WTC11 (cell line): Measurements from ENCODE around the gene FREY1. TPM values are rescaled to one million over a fixed set of nuclear protein-coding genes. Genes with fewer than 3 reads are reported as not detected.

Source experiments
- ATAC-seq: fragments of 200-7000 bp; cut with Tn5 transposase; 2 replicates; pipeline ENCODE4 v1.10.0; 2021; ENCODE audit warnings: mild to moderate bottlenecking, moderate library complexity
- CTCF ChIA-PET: fragments of 300-600 bp; sonication (Branson Sonifier 250); formaldehyde crosslinking; loops from one replicate; lab custom pipeline; 2021; ENCODE audit warnings: antibody characterized with exemption; lab: Charles Lee
- POLR2A ChIA-PET: fragments of 350-600 bp; sonication (Branson Sonifier 250); formaldehyde crosslinking; loops from one replicate; lab custom pipeline; 2021; ENCODE audit warnings: antibody characterized with exemption; lab: Charles Lee
- DNase-seq: peaks from one replicate; pipeline ENCODE4 v3.0.0; 2021; ENCODE audit warnings: low spot score
- H3K27ac Mint-ChIP-seq: 2 replicates; pipeline ENCODE4 v1.8.0; 2021; ENCODE audit warnings: mixed read lengths
- H3K27me3 Mint-ChIP-seq: 2 replicates; pipeline ENCODE4 v1.8.0; 2021; ENCODE audit warnings: low read depth, mild to moderate bottlenecking, moderate library complexity, mixed read lengths
- H3K36me3 Mint-ChIP-seq: 2 replicates; pipeline ENCODE4 v1.8.0; 2021; ENCODE audit warnings: mixed read lengths
- H3K4me1 Mint-ChIP-seq: 2 replicates; pipeline ENCODE4 v1.8.0; 2022; ENCODE audit warnings: mixed read lengths
- H3K4me3 Mint-ChIP-seq: 2 replicates; pipeline ENCODE4 v1.8.0; 2021; ENCODE audit warnings: mild to moderate bottlenecking, moderate library complexity, mixed read lengths
- H3K9me3 Mint-ChIP-seq: 2 replicates; pipeline ENCODE4 v1.8.0; 2021; ENCODE audit warnings: mixed read lengths
- CREB1 ChIP-seq: sonication (generic); formaldehyde crosslinking; IDR thresholded peaks from 2 replicates; pipeline ENCODE4 v1.8.0; 2023; ENCODE audit warnings: mild to moderate bottlenecking, missing genetic modification reagents
- CREM ChIP-seq: sonication (generic); formaldehyde crosslinking; IDR thresholded peaks from 2 replicates; pipeline ENCODE4 v1.8.1; 2022; ENCODE audit warnings: mild to moderate bottlenecking, missing genetic modification reagents, moderate library complexity
- ETV6 ChIP-seq: sonication (generic); formaldehyde crosslinking; IDR thresholded peaks from 2 replicates; pipeline ENCODE4 v1.8.1; 2022; ENCODE audit warnings: mild to moderate bottlenecking, missing genetic modification reagents
- FOXJ3 ChIP-seq: sonication (generic); formaldehyde crosslinking; IDR thresholded peaks from 2 replicates; pipeline ENCODE4 v1.9.0; 2021; ENCODE audit warnings: missing genetic modification reagents, mild to moderate bottlenecking, borderline replicate concordance
- KAT7 ChIP-seq: sonication (generic); formaldehyde crosslinking; IDR thresholded peaks from 2 replicates; pipeline ENCODE4 v1.8.1; 2023; ENCODE audit warnings: missing genetic modification reagents, mild to moderate bottlenecking, borderline replicate concordance
- MXD4 ChIP-seq: fragments of 250-450 bp; sonication (Bioruptor Pico); IDR thresholded peaks from 2 replicates; pipeline ENCODE4 v1.8.0; 2021; ENCODE audit warnings: mild to moderate bottlenecking, moderate library complexity, borderline replicate concordance
- TEAD4 ChIP-seq: sonication (generic); formaldehyde crosslinking; IDR thresholded peaks from 2 replicates; pipeline ENCODE4 v1.8.0; 2022; ENCODE audit warnings: mild to moderate bottlenecking, missing genetic modification reagents
- ZNF138 ChIP-seq: sonication (generic); formaldehyde crosslinking; conservative IDR thresholded peaks from 2 replicates; pipeline ENCODE4 v1.8.1; 2022; ENCODE audit warnings: mild to moderate bottlenecking, moderate library complexity, missing genetic modification reagents
- ZNF317 ChIP-seq: sonication (generic); formaldehyde crosslinking; IDR thresholded peaks from 2 replicates; pipeline ENCODE4 v1.8.1; 2023; ENCODE audit warnings: low read depth, mild to moderate bottlenecking, moderate library complexity, missing genetic modification reagents, borderline replicate concordance
- ZNF423 ChIP-seq: fragments of 250-450 bp; sonication (Bioruptor Pico); IDR thresholded peaks from 2 replicates; pipeline ENCODE4 v2.1.2; 2022; ENCODE audit warnings: mild to moderate bottlenecking, moderate library complexity
- total RNA-seq: library from RNA; stranded (reverse); gene quantifications from 3 replicates; pipeline ENCODE4 v1.2.3, GENCODE V29; 2021
- TF ChIP-seq, protein P1 (sequence below): fragments of 200-600 bp; IDR thresholded peaks from 2 replicates; pipeline ENCODE4 v1.8.0; 2022; ENCODE audit warnings: antibody characterized with exemption
- TF ChIP-seq, protein P2 (sequence below): sonication (generic); formaldehyde crosslinking; IDR thresholded peaks from 2 replicates; pipeline ENCODE4 v1.8.1; 2022; ENCODE audit warnings: missing genetic modification reagents, borderline replicate concordance
- TF ChIP-seq, protein P3 (sequence below): sonication (generic); formaldehyde crosslinking; IDR thresholded peaks from 2 replicates; pipeline ENCODE4 v1.8.0; 2023; ENCODE audit warnings: missing genetic modification reagents
- TF ChIP-seq, protein P4 (sequence below): sonication (generic); formaldehyde crosslinking; IDR thresholded peaks from 2 replicates; pipeline ENCODE4 v1.8.0; 2022; ENCODE audit warnings: mild to moderate bottlenecking, missing genetic modification reagents
- TF ChIP-seq, protein P5 (sequence below): sonication (generic); formaldehyde crosslinking; IDR thresholded peaks from 2 replicates; pipeline ENCODE4 v1.8.1; 2023; ENCODE audit warnings: mild to moderate bottlenecking, missing genetic modification reagents, moderate library complexity
- TF ChIP-seq, protein P6 (sequence below): sonication (generic); formaldehyde crosslinking; IDR thresholded peaks from 2 replicates; pipeline ENCODE4 v1.8.1; 2023; ENCODE audit warnings: mild to moderate bottlenecking, missing genetic modification reagents, borderline replicate concordance
- TF ChIP-seq, protein P7 (sequence below): sonication (generic); formaldehyde crosslinking; IDR thresholded peaks from 2 replicates; pipeline ENCODE4 v1.8.0; 2023; ENCODE audit warnings: mild to moderate bottlenecking, missing genetic modification reagents
- TF ChIP-seq, protein P8 (sequence below): sonication (generic); formaldehyde crosslinking; conservative IDR thresholded peaks from 2 replicates; pipeline ENCODE4 v1.8.1; 2022; ENCODE audit warnings: mild to moderate bottlenecking, missing genetic modification reagents

Gene FREY1
- total RNA-seq, 1 experiment from 2014 or later = 2.1 TPM

DNA sequence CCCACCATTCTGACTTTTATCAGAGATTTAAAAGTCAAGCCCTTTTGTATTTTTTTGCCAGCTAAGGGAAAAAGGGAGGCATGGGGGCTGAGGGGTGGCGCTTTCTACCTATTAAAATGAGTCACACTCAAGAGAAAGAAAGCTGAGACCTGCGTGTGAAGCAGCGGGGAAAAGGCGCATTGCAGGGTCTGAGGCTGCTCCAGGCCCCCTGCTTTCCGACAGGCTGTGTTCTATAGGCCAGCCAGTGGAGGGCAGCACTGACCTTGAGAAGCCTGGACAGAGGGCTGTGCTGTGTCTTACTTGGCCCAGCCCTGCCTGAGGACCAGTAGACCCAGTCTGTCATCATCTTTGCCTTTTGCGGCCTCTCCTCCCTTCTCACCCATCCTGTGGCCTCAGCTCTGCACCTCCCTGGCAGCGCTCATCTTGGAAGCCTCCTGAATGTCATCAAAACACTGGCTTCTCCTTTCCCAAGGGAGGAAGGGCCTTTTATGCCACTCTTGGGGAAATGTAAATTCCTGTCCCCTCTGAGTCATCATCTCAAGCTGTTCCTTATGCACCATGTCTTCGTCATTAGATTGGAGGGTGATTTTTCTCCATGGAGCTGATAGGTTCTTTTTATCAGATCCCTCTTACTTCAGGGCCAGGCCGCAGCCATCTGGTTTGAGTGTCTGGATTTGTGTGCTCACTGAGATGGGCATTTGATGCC, 34.3 kb downstream of the FREY1 start:
- peak; percentile 87 for DNase-seq
- TF ChIP-seq, protein P1, sequence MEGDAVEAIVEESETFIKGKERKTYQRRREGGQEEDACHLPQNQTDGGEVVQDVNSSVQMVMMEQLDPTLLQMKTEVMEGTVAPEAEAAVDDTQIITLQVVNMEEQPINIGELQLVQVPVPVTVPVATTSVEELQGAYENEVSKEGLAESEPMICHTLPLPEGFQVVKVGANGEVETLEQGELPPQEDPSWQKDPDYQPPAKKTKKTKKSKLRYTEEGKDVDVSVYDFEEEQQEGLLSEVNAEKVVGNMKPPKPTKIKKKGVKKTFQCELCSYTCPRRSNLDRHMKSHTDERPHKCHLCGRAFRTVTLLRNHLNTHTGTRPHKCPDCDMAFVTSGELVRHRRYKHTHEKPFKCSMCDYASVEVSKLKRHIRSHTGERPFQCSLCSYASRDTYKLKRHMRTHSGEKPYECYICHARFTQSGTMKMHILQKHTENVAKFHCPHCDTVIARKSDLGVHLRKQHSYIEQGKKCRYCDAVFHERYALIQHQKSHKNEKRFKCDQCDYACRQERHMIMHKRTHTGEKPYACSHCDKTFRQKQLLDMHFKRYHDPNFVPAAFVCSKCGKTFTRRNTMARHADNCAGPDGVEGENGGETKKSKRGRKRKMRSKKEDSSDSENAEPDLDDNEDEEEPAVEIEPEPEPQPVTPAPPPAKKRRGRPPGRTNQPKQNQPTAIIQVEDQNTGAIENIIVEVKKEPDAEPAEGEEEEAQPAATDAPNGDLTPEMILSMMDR = peak; percentile 68
- TF ChIP-seq ZNF317 = no peak
- TF ChIP-seq, all 79 proteins: peak for 1
- POLR2A ChIA-PET = interaction anchor here (1.0 to 1.3 kb wide), 3 partner anchors 24 to 111 kb away, joined by 3 to 4 read pairs (median 3); partner anchors contain the start of gene LARGE2
- Mint-ChIP-seq H3K9me3 (no peaks in the 10 kb centered on the region), H3K4me1 (peaks cover 27% of the 10 kb centered on the region), H3K27ac (no peak overlapping the region), H3K4me3 (no peak overlapping the region), H3K36me3 (peaks cover 8% of the 10 kb centered on the region; the same call in 1 of the 2 replicates), H3K27me3 (no peaks in the 10 kb centered on the region)
- CTCF ChIA-PET = interaction anchor here (0.6 to 4.2 kb wide), 42 partner anchors 9 to 502 kb away, joined by 3 to 48 read pairs (median 4); partner anchors contain the start of genes CRY2, LARGE2 and PEX16
- ATAC-seq = peak; percentile 100

DNA sequence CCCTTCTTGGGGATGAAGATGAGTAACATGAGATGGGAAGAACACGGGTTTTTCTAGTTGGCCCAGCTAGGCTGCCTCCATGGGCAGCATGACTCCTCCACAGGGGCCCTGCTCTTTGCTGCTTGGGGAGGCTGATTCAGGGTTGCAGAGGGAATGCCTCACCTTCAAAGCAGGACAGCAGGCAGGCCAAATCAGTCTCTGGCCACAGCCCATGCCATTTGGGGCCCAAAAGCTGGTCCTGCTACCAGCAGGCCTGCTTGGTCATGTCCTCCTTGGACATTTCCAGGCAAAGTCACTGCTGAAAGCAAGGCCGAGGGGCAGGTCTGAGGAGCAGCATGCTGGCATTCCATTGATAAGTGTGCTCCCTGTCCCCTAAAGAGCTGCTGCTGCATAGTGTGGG, 35.4 kb downstream of the FREY1 start:
- H3K4me1 Mint-ChIP-seq = peaks cover 23% of the 10 kb centered on the region
- no peak for TF ChIP-seq KAT7 (CRISPR knock-in tag)
- TF ChIP-seq, protein P2, sequence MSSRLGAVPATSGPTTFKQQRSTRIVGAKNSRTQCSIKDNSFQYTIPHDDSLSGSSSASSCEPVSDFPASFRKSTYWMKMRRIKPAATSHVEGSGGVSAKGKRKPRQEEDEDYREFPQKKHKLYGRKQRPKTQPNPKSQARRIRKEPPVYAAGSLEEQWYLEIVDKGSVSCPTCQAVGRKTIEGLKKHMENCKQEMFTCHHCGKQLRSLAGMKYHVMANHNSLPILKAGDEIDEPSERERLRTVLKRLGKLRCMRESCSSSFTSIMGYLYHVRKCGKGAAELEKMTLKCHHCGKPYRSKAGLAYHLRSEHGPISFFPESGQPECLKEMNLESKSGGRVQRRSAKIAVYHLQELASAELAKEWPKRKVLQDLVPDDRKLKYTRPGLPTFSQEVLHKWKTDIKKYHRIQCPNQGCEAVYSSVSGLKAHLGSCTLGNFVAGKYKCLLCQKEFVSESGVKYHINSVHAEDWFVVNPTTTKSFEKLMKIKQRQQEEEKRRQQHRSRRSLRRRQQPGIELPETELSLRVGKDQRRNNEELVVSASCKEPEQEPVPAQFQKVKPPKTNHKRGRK = no peak
- TF ChIP-seq, protein P3, sequence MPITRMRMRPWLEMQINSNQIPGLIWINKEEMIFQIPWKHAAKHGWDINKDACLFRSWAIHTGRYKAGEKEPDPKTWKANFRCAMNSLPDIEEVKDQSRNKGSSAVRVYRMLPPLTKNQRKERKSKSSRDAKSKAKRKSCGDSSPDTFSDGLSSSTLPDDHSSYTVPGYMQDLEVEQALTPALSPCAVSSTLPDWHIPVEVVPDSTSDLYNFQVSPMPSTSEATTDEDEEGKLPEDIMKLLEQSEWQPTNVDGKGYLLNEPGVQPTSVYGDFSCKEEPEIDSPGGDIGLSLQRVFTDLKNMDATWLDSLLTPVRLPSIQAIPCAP (CRISPR knock-in tag) = no peak
- TF ChIP-seq TEAD4 = no peak
- TF ChIP-seq CREB1 (CRISPR knock-in tag) = no peak
- TF ChIP-seq, protein P4, sequence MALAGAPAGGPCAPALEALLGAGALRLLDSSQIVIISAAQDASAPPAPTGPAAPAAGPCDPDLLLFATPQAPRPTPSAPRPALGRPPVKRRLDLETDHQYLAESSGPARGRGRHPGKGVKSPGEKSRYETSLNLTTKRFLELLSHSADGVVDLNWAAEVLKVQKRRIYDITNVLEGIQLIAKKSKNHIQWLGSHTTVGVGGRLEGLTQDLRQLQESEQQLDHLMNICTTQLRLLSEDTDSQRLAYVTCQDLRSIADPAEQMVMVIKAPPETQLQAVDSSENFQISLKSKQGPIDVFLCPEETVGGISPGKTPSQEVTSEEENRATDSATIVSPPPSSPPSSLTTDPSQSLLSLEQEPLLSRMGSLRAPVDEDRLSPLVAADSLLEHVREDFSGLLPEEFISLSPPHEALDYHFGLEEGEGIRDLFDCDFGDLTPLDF (CRISPR knock-in tag) = no peak
- TF ChIP-seq ETV6 (CRISPR knock-in tag) = no peak
- TF ChIP-seq, protein P5, sequence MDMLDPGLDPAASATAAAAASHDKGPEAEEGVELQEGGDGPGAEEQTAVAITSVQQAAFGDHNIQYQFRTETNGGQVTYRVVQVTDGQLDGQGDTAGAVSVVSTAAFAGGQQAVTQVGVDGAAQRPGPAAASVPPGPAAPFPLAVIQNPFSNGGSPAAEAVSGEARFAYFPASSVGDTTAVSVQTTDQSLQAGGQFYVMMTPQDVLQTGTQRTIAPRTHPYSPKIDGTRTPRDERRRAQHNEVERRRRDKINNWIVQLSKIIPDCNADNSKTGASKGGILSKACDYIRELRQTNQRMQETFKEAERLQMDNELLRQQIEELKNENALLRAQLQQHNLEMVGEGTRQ = no peak
- TF ChIP-seq, protein P6, sequence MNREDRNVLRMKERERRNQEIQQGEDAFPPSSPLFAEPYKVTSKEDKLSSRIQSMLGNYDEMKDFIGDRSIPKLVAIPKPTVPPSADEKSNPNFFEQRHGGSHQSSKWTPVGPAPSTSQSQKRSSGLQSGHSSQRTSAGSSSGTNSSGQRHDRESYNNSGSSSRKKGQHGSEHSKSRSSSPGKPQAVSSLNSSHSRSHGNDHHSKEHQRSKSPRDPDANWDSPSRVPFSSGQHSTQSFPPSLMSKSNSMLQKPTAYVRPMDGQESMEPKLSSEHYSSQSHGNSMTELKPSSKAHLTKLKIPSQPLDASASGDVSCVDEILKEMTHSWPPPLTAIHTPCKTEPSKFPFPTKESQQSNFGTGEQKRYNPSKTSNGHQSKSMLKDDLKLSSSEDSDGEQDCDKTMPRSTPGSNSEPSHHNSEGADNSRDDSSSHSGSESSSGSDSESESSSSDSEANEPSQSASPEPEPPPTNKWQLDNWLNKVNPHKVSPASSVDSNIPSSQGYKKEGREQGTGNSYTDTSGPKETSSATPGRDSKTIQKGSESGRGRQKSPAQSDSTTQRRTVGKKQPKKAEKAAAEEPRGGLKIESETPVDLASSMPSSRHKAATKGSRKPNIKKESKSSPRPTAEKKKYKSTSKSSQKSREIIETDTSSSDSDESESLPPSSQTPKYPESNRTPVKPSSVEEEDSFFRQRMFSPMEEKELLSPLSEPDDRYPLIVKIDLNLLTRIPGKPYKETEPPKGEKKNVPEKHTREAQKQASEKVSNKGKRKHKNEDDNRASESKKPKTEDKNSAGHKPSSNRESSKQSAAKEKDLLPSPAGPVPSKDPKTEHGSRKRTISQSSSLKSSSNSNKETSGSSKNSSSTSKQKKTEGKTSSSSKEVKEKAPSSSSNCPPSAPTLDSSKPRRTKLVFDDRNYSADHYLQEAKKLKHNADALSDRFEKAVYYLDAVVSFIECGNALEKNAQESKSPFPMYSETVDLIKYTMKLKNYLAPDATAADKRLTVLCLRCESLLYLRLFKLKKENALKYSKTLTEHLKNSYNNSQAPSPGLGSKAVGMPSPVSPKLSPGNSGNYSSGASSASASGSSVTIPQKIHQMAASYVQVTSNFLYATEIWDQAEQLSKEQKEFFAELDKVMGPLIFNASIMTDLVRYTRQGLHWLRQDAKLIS (CRISPR knock-in tag) = no peak
- TF ChIP-seq, protein P7, sequence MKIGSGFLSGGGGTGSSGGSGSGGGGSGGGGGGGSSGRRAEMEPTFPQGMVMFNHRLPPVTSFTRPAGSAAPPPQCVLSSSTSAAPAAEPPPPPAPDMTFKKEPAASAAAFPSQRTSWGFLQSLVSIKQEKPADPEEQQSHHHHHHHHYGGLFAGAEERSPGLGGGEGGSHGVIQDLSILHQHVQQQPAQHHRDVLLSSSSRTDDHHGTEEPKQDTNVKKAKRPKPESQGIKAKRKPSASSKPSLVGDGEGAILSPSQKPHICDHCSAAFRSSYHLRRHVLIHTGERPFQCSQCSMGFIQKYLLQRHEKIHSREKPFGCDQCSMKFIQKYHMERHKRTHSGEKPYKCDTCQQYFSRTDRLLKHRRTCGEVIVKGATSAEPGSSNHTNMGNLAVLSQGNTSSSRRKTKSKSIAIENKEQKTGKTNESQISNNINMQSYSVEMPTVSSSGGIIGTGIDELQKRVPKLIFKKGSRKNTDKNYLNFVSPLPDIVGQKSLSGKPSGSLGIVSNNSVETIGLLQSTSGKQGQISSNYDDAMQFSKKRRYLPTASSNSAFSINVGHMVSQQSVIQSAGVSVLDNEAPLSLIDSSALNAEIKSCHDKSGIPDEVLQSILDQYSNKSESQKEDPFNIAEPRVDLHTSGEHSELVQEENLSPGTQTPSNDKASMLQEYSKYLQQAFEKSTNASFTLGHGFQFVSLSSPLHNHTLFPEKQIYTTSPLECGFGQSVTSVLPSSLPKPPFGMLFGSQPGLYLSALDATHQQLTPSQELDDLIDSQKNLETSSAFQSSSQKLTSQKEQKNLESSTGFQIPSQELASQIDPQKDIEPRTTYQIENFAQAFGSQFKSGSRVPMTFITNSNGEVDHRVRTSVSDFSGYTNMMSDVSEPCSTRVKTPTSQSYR (CRISPR knock-in tag) = no peak
- TF ChIP-seq MXD4 (CRISPR knock-in tag) = no peak
- TF ChIP-seq CREM = no peak
- TF ChIP-seq, protein P8, sequence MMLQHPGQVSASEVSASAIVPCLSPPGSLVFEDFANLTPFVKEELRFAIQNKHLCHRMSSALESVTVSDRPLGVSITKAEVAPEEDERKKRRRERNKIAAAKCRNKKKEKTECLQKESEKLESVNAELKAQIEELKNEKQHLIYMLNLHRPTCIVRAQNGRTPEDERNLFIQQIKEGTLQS (CRISPR knock-in tag) = no peak
- TF ChIP-seq FOXJ3 (CRISPR knock-in tag) = no peak
- no peak for TF ChIP-seq ZNF423 (CRISPR knock-in tag)
- no peak for TF ChIP-seq ZNF138 (CRISPR knock-in tag)
- ChIA-PET POLR2A (no interaction called here), CTCF (interaction anchor here (1.2 to 4.2 kb wide), 8 partner anchors 10 to 481 kb away, joined by 3 to 48 read pairs (median 12); no protein-coding TSS in a partner anchor)
- no peaks in the 10 kb centered on the region for H3K27me3 Mint-ChIP-seq
- no peaks in the 10 kb centered on the region for H3K9me3 Mint-ChIP-seq
- ATAC-seq = no peak
- DNase-seq = no peak
- H3K36me3 Mint-ChIP-seq = peaks cover 8% of the 10 kb centered on the region; the same call in 1 of the 2 replicates
- no peak overlapping the region; the same call in 1 of the 2 replicates for H3K27ac Mint-ChIP-seq
- H3K4me3 Mint-ChIP-seq = no peak overlapping the region
